Astrocyte of the cerebellum (primary cell): ENCODE data around the gene PLD5.
"Not testable (repeated sequence)": the region's sequence is repeated elsewhere in the genome, so short reads cannot be mapped to it uniquely, and the experiment has no call there.

Experiments
- DNase-seq: peaks from one replicate; pipeline ENCODE4 v3.0.0-alpha.2; 2011; ENCODE audit warnings: low read depth
- H3K4me3 ChIP-seq: 2 replicates; pipeline ENCODE4 v1.5.1; 2011; ENCODE audit warnings: mild to moderate bottlenecking, low read depth, low read length, moderate library complexity
- CTCF ChIP-seq: IDR thresholded peaks from 2 replicates; pipeline ENCODE4 v1.5.1; 2012; ENCODE audit warnings: low read length, low read depth, moderate library complexity, mild to moderate bottlenecking; ENCODE audit errors: missing control alignments
- in situ Hi-C: cut with HindIII; loops from 2 replicates; pipeline ENCODE4 v1.10.0; 2017; ENCODE audit warnings: low sequenced_read_pairs

PLD5 gene

GRCh38 chr1:242196914-242197313, 327.6 kb downstream of the PLD5 start:
- H3K4me3 ChIP-seq = no peak overlapping the region
- no peak for DNase-seq
- in situ Hi-C loops = no loop called here
- TF ChIP-seq CTCF = no peak

- in situ Hi-C loops = no loop called here
- DNase-seq = no peak
- no peak for TF ChIP-seq CTCF
- no peak overlapping the region for H3K4me3 ChIP-seq
Observed at GRCh38 chr1:242196101-242196500, 328.4 kb downstream of the PLD5 start.

GRCh38 chr1:242189591-242189990, 334.9 kb downstream of the PLD5 start:
- in situ Hi-C loops = no loop called here
- DNase-seq = no peak
- H3K4me3 ChIP-seq = no peak overlapping the region
- no peak for TF ChIP-seq CTCF

- in situ Hi-C loops = no loop called here
- no peak overlapping the region for H3K4me3 ChIP-seq
- TF ChIP-seq CTCF = no peak
- DNase-seq = no peak
Observed at GRCh38 chr1:242187816-242188215, 336.7 kb downstream of the PLD5 start.

GRCh38 chr1:242187171-242187570, 337.3 kb downstream of the PLD5 start:
- in situ Hi-C loops = no loop called here
- no peak overlapping the region for H3K4me3 ChIP-seq
- no peak for TF ChIP-seq CTCF

GRCh38 chr1:242185731-242186130, 338.8 kb downstream of the PLD5 start:
- no peak for TF ChIP-seq CTCF
- in situ Hi-C loops = no loop called here
- H3K4me3 ChIP-seq = no peak overlapping the region
- no peak for DNase-seq

More at GRCh38 chr1:242187171-242187570, 337.3 kb downstream of the PLD5 start:
- no peak for DNase-seq

GRCh38 chr1:242184955-242185354, 339.5 kb downstream of the PLD5 start:
- TF ChIP-seq CTCF = no peak
- in situ Hi-C loops = no loop called here
- H3K4me3 ChIP-seq = no peak overlapping the region
- DNase-seq = no peak

- DNase-seq, H3K4me3 ChIP-seq, in situ Hi-C loops: not testable (repeated sequence)
Observed at GRCh38 chr1:242179767-242180166, 344.7 kb downstream of the PLD5 start.
